Endothelial cell of umbilical vein (primary cell): ENCODE data around the gene CENPP. TPM values are rescaled to one million over a fixed set of nuclear protein-coding genes. Genes with fewer than 3 reads are reported as not detected.

Experiments used
- BruUV-seq: library from RNA; stranded (reverse); fragments of 400-500 nt; replicated peaks from 2 replicates; lab custom pipeline; 2021; lab: Mats Ljungman, UMichigan
- CTCF ChIA-PET: fragments of 300-600, 350-600 bp; sonication (Branson Sonifier 250); formaldehyde crosslinking; loops from one replicate; lab custom pipeline; 2021; ENCODE audit warnings: antibody characterized with exemption, inconsistent platforms; lab: Charles Lee
- POLR2A ChIA-PET: fragments of 300-600, 350-600 bp; sonication (Branson Sonifier 250); formaldehyde crosslinking; loops from one replicate; lab custom pipeline; 2021; ENCODE audit warnings: antibody characterized with exemption, inconsistent platforms; lab: Charles Lee
- DNase-seq: peaks from one replicate; pipeline ENCODE4 v3.0.0-alpha.2; 2011; ENCODE audit warnings: low read depth, low spot score
- FAIRE-seq: peaks from 2 replicates; lab custom pipeline; 2011; peaks lifted over from hg19 to GRCh38; lab: Jason Lieb, UNC
- H2AFZ ChIP-seq: 2 replicates; pipeline ENCODE4 v1.6.0; 2012; ENCODE audit warnings: low read depth, low read length, control low read depth, inconsistent platforms
- H3K27ac ChIP-seq: 2 replicates; pipeline ENCODE4 v1.5.1; 2011; ENCODE audit warnings: low read depth, mild to moderate bottlenecking, control low read depth, low read length, moderate library complexity; ENCODE audit not compliant: insufficient read depth
- H3K27me3 ChIP-seq, 2 experiments: 2 replicates each; pipeline versions ENCODE4 v1.6.0 to v1.6.1; 2011; ENCODE audit warnings: low read length in 2 of 2, mixed read lengths in 1 of 2; ENCODE audit not compliant: control insufficient read depth in 2 of 2, insufficient read depth in 2 of 2
- H3K36me3 ChIP-seq, 2 experiments: 2 replicates in 1 of 2; 3 replicates in 1 of 2; pipeline ENCODE4 v1.5.1; 2011; ENCODE audit warnings: low read length in 2 of 2, mild to moderate bottlenecking in 1 of 2, moderate library complexity in 1 of 2; ENCODE audit not compliant: control insufficient read depth in 2 of 2, insufficient read depth in 2 of 2; ENCODE audit errors: extremely low read depth in 1 of 2
- H3K4me1 ChIP-seq: 3 replicates; pipeline ENCODE4 v1.5.1; 2011; ENCODE audit warnings: mild to moderate bottlenecking, low read length; ENCODE audit not compliant: control insufficient read depth, insufficient read depth; ENCODE audit errors: extremely low read depth
- H3K4me2 ChIP-seq: 2 replicates; pipeline ENCODE4 v1.6.1; 2011; ENCODE audit warnings: low read length, control low read depth, mixed read lengths; ENCODE audit not compliant: insufficient read depth
- H3K4me3 ChIP-seq, 3 experiments: fragments of 200-600 bp in 1 of 3; sonication (generic), shearing (Covaris generic) in 1 of 3; replicated peaks in 1 of 3; 2 replicates each; pipeline ENCODE4 v1.5.1; 2011 to 2016; ENCODE audit warnings: control low read depth in 3 of 3, low read length in 3 of 3, mild to moderate bottlenecking in 2 of 3, inconsistent platforms in 1 of 3, low read depth in 1 of 3, moderate library complexity in 1 of 3; ENCODE audit not compliant: insufficient read depth in 1 of 3
- H3K79me2 ChIP-seq: 2 replicates; pipeline ENCODE4 v1.6.0; 2012; ENCODE audit warnings: low read length, inconsistent platforms; ENCODE audit not compliant: control insufficient read depth, insufficient read depth
- H3K9ac ChIP-seq: replicated peaks from 2 replicates; pipeline ENCODE3; 2011; ENCODE audit warnings: low read length, control low read depth; ENCODE audit not compliant: insufficient read depth; ENCODE audit errors: extremely low read depth
- H3K9me1 ChIP-seq: replicated peaks from 3 replicates; pipeline ENCODE4 v1.6.0; 2011; ENCODE audit warnings: mild to moderate bottlenecking, low read length; ENCODE audit not compliant: control insufficient read depth, insufficient read depth; ENCODE audit errors: extremely low read depth
- H3K9me3 ChIP-seq: replicated peaks from 2 replicates; pipeline ENCODE4 v1.5.1; 2012; ENCODE audit warnings: low read length, inconsistent platforms; ENCODE audit not compliant: control insufficient read depth, insufficient read depth
- H4K20me1 ChIP-seq: replicated peaks from 2 replicates; pipeline ENCODE3; 2011; ENCODE audit warnings: mild to moderate bottlenecking, low read length; ENCODE audit not compliant: control insufficient read depth, insufficient read depth; ENCODE audit errors: extremely low read depth
- EZH2 ChIP-seq: IDR thresholded peaks from 2 replicates; pipeline ENCODE4 v1.6.1; 2012; ENCODE audit warnings: borderline replicate concordance, low read depth, mild to moderate bottlenecking, moderate library complexity, low read length, inconsistent platforms; ENCODE audit not compliant: severe bottlenecking
- FOS ChIP-seq: IDR thresholded peaks from 2 replicates; pipeline ENCODE4 v1.6.1; 2011; ENCODE audit warnings: mild to moderate bottlenecking, low read length, moderate library complexity, borderline replicate concordance; ENCODE audit not compliant: insufficient read depth
- GATA2 ChIP-seq: IDR thresholded peaks from 2 replicates; pipeline ENCODE4 v1.7.0; 2011; ENCODE audit warnings: low read depth, mild to moderate bottlenecking, moderate library complexity, mixed read lengths, low read length; ENCODE audit not compliant: insufficient read length, insufficient read depth
- JUN ChIP-seq: IDR thresholded peaks from 2 replicates; pipeline ENCODE4 v1.6.1; 2011; ENCODE audit warnings: borderline replicate concordance, low read depth; ENCODE audit not compliant: insufficient read length, insufficient read depth
- MYC ChIP-seq: IDR thresholded peaks from one replicate; pipeline ENCODE4 v1.6.1; 2011; ENCODE audit warnings: mild to moderate bottlenecking, low read depth, low read length
- POLR2A ChIP-seq: IDR thresholded peaks from 2 replicates; pipeline ENCODE4 v1.6.1; 2012; ENCODE audit warnings: low read depth, mild to moderate bottlenecking, control low read depth, low read length
- POLR2AphosphoS5 ChIP-seq: IDR thresholded peaks from 2 replicates; pipeline ENCODE4 v1.6.1; 2012; ENCODE audit warnings: low read depth, mild to moderate bottlenecking, control low read depth, low read length, moderate library complexity; ENCODE audit not compliant: insufficient read depth
- dilution Hi-C: fragments of 300-500 bp; cut with MboI; formaldehyde crosslinking; loops from one replicate; pipeline ENCODE4 v1.15.0; 2019; ENCODE audit warnings: low sequenced_read_pairs; ENCODE audit not compliant: extremely low pct_ligation_motif_present
- intact Hi-C: fragments of 100-400 bp; cut with micrococcal nuclease; formaldehyde crosslinking; loops from one replicate; pipeline ENCODE4 v1.10.0; 2022
- polyA plus RNA-seq, 4 experiments: library from polyadenylated mRNA; depleted of rRNA in 3 of 4; stranded (reverse) in 3 of 4; unstranded in 1 of 4; fragments of >200 nt; gene quantifications; 2 replicates each; pipeline versions ENCODE4 v1.2.1 to v1.2.3, GENCODE V29; 2011 to 2012; ENCODE audit warnings: missing spikeins in 1 of 4
- total RNA-seq: library from RNA; stranded (reverse); gene quantifications from 2 replicates; pipeline ENCODE4 v1.2.3, GENCODE V29; 2021
- TF ChIP-seq, protein P1 (sequence below), 2 donors: IDR thresholded peaks; 1 replicate in 1 of 2; 2 replicates in 1 of 2; pipeline ENCODE4 v1.5.1; 2011; ENCODE audit warnings: low read length in 2 of 2, mild to moderate bottlenecking in 2 of 2, moderate library complexity in 2 of 2, control low read depth in 1 of 2, inconsistent platforms in 1 of 2, low read depth in 1 of 2; ENCODE audit not compliant: insufficient read depth in 1 of 2; ENCODE audit errors: extremely low read depth in 1 of 2
- TF ChIP-seq, protein P2 (sequence below): IDR thresholded peaks from 2 replicates; pipeline ENCODE4 v1.6.1; 2011; ENCODE audit not compliant: insufficient read depth, insufficient read length

The CENPP gene
- total and polyA plus RNA-seq, 2 donors (not counting 3 experiments of a cell fraction or from before 2014, with no cell fraction given), result 1.2 to 12.0 TPM

DNA sequence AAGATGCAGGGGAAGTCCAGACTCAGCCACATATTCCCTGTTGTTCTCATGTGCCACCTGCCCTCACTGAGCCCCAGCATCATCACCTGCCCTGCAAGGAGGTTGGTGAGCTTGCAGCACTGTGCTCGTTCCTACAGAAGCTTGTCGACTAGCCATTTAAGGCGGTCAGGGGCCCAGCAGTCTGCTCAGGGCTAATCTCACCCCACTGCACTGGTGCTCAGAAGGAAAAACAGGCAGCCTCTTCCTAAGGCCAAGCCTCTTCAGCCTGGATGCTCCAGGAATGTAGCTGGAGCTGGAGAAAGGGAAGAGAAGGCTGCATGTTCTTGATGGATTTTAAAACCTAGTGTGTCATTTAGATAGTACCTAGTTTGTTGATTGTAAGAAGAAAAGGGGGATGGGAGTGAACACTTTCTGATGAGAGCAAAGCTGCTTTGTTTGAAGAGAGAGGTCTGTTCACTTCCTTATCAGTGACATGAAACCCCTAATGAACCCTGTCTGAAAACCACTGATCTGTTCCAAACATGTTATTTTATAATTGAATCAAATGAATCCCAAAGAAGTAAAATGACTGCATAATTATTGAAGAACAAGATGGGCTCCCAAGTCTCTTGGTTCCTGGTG, 167.1 kb downstream of the CENPP start:
- H3K4me2 ChIP-seq, result no peak overlapping the region
- no peaks in the 10 kb centered on the region for H3K9me1 ChIP-seq
- H3K4me3 ChIP-seq, result no peak overlapping the region
- TF ChIP-seq, protein P1, sequence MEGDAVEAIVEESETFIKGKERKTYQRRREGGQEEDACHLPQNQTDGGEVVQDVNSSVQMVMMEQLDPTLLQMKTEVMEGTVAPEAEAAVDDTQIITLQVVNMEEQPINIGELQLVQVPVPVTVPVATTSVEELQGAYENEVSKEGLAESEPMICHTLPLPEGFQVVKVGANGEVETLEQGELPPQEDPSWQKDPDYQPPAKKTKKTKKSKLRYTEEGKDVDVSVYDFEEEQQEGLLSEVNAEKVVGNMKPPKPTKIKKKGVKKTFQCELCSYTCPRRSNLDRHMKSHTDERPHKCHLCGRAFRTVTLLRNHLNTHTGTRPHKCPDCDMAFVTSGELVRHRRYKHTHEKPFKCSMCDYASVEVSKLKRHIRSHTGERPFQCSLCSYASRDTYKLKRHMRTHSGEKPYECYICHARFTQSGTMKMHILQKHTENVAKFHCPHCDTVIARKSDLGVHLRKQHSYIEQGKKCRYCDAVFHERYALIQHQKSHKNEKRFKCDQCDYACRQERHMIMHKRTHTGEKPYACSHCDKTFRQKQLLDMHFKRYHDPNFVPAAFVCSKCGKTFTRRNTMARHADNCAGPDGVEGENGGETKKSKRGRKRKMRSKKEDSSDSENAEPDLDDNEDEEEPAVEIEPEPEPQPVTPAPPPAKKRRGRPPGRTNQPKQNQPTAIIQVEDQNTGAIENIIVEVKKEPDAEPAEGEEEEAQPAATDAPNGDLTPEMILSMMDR (IDR thresholded peaks at IDR 0.05; ENCODE audit: extremely low read depth in 1 of 2, insufficient read depth in 1 of 2, low read depth in 1 of 2, low read length in 2 of 2), result no peak
- no peak for TF ChIP-seq JUN
- TF ChIP-seq MYC, result no peak
- TF ChIP-seq GATA2, result no peak
- TF ChIP-seq POLR2AphosphoS5, result no peak
- no peak for TF ChIP-seq FOS
- TF ChIP-seq POLR2A, result no peak
- TF ChIP-seq, protein P2, sequence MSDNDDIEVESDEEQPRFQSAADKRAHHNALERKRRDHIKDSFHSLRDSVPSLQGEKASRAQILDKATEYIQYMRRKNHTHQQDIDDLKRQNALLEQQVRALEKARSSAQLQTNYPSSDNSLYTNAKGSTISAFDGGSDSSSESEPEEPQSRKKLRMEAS, result no peak
- no peak for TF ChIP-seq EZH2
- H3K9me3 ChIP-seq, result no peaks in the 10 kb centered on the region
- H3K9ac ChIP-seq, result no peak overlapping the region
- CTCF ChIA-PET, result interaction anchor here (0.8 kb wide), 1 partner anchor 9 kb away, joined by 3 read pairs; no protein-coding TSS in a partner anchor
- no peaks in the 10 kb centered on the region for H3K79me2 ChIP-seq
- no peaks in the 10 kb centered on the region for H4K20me1 ChIP-seq
- no peak overlapping the region for H3K27ac ChIP-seq
- no peaks in the 10 kb centered on the region for H3K27me3 ChIP-seq
- POLR2A ChIA-PET, result no interaction called here
- H2AFZ ChIP-seq, result no peak overlapping the region
- BruUV-seq, result no TSS peak
- H3K36me3 ChIP-seq, result no peaks in the 10 kb centered on the region
- no peak for DNase-seq
- H3K4me1 ChIP-seq, result no peaks in the 10 kb centered on the region
- intact Hi-C loops, result no loop called here
- no peak for FAIRE-seq
- dilution Hi-C loops, result no loop called here
